Activated CD4-positive, alpha-beta T cell treated with anti-CD3 and anti-CD28 coated beads, Interleukin-2, amount 10 ng/mL, durations not matched to agents 24 days and 14 days (primary cell): Measurements from ENCODE around the gene RUNDC3A. TPM values are rescaled to one million over a fixed set of nuclear protein-coding genes. Genes with fewer than 3 reads are reported as not detected.

Experiments
- DNase-seq: peaks from one replicate; pipeline ENCODE4 v3.0.0; 2022
- H3K27ac Mint-ChIP-seq: one replicate; pipeline ENCODE4 v1.8.0; 2022; ENCODE audit warnings: mild to moderate bottlenecking, mixed read lengths
- H3K27me3 Mint-ChIP-seq: one replicate; pipeline ENCODE4 v1.8.0; 2022; ENCODE audit warnings: mixed read lengths
- H3K36me3 Mint-ChIP-seq: one replicate; pipeline ENCODE4 v1.8.0; 2022; ENCODE audit warnings: low read depth, mild to moderate bottlenecking, mixed read lengths
- H3K4me1 Mint-ChIP-seq: one replicate; pipeline ENCODE4 v1.8.0; 2021; ENCODE audit warnings: mixed read lengths
- H3K4me3 Mint-ChIP-seq: one replicate; pipeline ENCODE4 v1.8.0; 2022; ENCODE audit warnings: mild to moderate bottlenecking, moderate library complexity, mixed read lengths
- H3K9me3 Mint-ChIP-seq: one replicate; pipeline ENCODE4 v1.8.0; 2021; ENCODE audit warnings: mixed read lengths
- intact Hi-C: fragments of 100-400 bp; cut with micrococcal nuclease; formaldehyde crosslinking; loops from one replicate; pipeline ENCODE4 v1.15.1; 2023
- total RNA-seq: library from RNA; stranded (reverse); gene quantifications from 2 replicates; pipeline ENCODE4 v1.2.3, GENCODE V29; 2022

Gene RUNDC3A
- total RNA-seq, 1 donor from 2014 or later: 0.42 TPM

DNA sequence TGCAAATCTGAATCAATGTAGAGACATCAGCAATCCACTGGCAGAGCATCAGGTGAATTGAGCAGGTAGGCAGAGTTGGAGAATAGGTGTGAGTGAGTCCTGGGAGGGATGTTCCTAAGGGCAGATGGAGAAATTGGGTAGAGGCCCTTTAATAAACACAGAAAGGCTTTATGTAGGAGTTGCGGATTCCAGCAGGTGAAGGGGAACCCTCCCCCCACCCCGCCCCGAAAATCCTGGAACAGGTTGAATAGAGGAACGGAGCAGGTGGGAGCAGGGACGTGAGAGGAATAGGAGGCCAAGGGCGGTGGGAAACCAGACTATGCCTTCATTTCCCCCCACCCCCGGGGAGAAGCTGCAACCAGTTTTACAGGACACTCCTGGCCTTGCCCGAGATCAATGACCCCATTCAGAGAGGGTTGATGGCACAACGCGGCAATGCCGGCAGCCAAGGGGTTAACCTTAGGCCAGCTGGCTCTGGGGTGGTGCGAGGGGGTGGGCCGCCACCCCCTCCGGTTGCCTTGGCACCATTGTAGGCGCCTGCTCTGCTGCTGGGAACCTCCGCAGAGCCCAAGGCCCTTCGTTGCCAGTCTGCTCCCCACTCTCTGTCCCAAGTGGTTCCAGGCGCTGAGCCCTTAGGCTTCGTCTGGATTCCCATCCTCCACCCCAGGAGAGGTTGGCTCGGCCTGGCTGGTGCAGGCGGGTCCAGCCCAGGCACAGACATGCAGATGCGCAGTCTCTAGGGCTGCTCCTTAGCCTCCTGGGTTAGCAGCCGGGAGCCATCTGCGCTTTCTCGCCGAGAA, 814 bp upstream of the RUNDC3A start:
- Mint-ChIP-seq H3K27ac (no peak overlapping the region), H3K4me1 (peaks cover 3% of the 10 kb centered on the region), H3K4me3 (peak overlapping the region; percentile 43), H3K27me3 (peaks cover 32% of the 10 kb centered on the region), H3K36me3 (no peaks in the 10 kb centered on the region), H3K9me3 (no peaks in the 10 kb centered on the region)
- intact Hi-C loops: loop anchor here (2.0 kb wide), 1 partner anchor 17 kb away; the partner anchor contains the start of gene SLC25A39
- peak; percentile 60 for DNase-seq

DNA sequence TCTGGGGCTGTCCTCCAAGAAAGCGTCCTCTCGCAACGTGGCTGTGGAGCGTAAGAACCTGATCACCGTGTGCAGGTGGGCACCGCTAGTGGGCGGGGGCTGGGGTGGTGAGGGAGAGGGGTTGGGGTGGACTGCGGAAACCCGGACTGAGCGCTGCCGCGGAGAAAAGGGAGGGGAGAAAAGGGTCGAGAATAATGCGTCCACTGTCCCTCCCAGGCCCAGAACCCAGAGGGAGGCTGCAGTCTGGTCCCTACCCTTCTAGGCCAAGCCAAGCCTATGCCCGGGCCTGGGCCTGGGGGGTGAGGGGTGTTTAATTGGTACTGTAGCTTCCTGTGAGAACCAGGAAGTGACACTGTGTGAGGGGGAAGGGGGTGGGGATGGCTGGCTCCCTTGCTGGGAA, 464 bp downstream of the RUNDC3A start:
- Mint-ChIP-seq H3K9me3 (no peaks in the 10 kb centered on the region), H3K36me3 (no peaks in the 10 kb centered on the region), H3K4me1 (peaks cover 3% of the 10 kb centered on the region), H3K4me3 (peak overlapping the region; percentile 29), H3K27me3 (peaks cover 41% of the 10 kb centered on the region), H3K27ac (no peak overlapping the region)
- intact Hi-C loops: loop anchor here (2.0 kb wide), 1 partner anchor 16 kb away; the partner anchor contains the start of gene SLC25A39
- DNase-seq: peak; percentile 62

DNA sequence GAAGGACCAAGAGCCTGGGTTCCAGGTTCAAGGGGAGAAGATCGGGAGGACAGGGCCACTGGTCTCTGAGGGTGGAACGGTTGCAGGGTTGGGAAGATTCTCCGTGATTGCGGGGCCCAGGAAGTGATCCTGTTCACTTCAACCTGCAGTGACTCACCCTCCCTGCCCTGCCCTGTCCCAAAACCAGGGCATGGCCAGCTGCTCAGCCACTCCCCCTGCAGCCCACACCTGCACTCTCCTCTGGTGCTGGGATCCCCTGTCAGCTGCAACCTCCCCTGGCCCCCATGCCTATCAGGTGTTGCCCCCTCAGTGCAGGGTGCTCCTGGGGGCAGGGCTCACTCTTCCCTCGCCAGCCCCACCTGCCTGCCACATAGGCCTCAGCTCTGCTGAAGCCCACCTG, 1.1 kb downstream of the RUNDC3A start:
- H3K27ac Mint-ChIP-seq: no peak overlapping the region
- peaks cover 3% of the 10 kb centered on the region for H3K4me1 Mint-ChIP-seq
- no peak for DNase-seq
- H3K9me3 Mint-ChIP-seq: no peaks in the 10 kb centered on the region
- intact Hi-C loops: loop anchor here (2.0 kb wide), 1 partner anchor 15 kb away; the partner anchor contains the start of gene SLC25A39
- H3K36me3 Mint-ChIP-seq: no peaks in the 10 kb centered on the region
- peak overlapping the region; percentile 41 for H3K4me3 Mint-ChIP-seq
- H3K27me3 Mint-ChIP-seq: peaks cover 46% of the 10 kb centered on the region

DNA sequence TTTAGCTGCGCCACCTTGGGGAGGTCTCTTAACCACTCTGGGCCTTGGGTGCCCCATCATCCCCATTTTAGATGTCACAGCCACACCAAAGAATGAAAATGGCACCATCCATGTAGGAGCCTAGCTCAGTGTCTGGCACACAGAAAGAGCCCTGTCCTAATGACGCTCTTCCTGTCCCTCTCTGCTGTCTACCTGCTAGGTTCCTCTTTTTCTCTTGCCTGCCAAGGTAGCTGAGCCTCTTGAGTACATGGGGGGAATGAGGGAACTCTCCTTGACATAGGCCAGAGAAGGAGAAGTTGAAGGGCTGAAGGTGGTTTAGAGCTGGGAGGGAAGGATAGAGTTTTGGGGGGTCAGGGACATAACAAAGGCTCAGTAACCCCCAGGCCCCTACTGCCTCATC, 1.8 kb downstream of the RUNDC3A start:
- Mint-ChIP-seq H3K9me3 (no peaks in the 10 kb centered on the region), H3K27me3 (peaks cover 44% of the 10 kb centered on the region), H3K4me3 (peak overlapping the region; percentile 41), H3K4me1 (peaks cover 3% of the 10 kb centered on the region), H3K36me3 (no peaks in the 10 kb centered on the region), H3K27ac (no peak overlapping the region)
- DNase-seq: no peak
- intact Hi-C loops: no loop called here

DNA sequence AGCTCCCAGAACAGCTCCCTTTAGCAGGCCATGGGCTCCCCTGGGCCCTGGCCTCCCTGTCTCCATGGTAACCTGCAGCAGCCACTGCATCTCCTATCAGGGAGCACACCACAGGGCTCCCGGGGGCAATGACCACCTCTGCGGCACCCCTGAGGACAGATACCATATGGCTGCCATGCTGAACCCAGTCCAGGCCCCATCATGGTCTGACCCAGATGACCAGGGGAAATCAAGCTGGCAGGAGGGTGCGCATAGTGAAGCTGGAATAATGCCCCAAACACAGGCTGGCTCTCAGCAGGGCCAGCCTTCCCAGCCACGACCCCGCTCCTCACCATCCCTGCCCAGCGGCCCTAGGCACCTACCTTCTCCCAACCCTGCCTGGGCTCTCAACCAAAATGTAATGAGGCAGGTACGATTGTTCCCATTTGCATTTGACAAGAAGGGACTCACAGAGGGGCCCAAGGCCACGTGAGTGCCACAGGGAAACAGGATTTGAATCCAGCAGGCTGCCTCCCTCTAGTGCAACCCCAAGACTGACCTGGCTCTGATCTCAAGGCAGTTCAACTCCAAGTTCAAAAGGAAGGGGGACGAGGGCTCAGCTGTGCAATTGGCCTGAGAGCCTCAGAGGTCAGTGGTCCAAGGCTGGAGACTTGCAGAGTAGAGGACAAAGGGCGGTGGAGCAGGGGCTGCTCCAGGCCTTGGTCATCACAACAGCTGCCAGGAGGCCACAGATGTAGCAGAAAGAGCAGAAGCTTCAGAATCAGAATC, 2.4 kb downstream of the RUNDC3A start:
- H3K9me3 Mint-ChIP-seq: no peaks in the 10 kb centered on the region
- no peak overlapping the region for H3K27ac Mint-ChIP-seq
- no peak overlapping the region for H3K4me3 Mint-ChIP-seq
- H3K4me1 Mint-ChIP-seq: peaks cover 7% of the 10 kb centered on the region
- DNase-seq: no peak
- intact Hi-C loops: no loop called here
- H3K27me3 Mint-ChIP-seq: peaks cover 49% of the 10 kb centered on the region
- H3K36me3 Mint-ChIP-seq: no peaks in the 10 kb centered on the region

DNA sequence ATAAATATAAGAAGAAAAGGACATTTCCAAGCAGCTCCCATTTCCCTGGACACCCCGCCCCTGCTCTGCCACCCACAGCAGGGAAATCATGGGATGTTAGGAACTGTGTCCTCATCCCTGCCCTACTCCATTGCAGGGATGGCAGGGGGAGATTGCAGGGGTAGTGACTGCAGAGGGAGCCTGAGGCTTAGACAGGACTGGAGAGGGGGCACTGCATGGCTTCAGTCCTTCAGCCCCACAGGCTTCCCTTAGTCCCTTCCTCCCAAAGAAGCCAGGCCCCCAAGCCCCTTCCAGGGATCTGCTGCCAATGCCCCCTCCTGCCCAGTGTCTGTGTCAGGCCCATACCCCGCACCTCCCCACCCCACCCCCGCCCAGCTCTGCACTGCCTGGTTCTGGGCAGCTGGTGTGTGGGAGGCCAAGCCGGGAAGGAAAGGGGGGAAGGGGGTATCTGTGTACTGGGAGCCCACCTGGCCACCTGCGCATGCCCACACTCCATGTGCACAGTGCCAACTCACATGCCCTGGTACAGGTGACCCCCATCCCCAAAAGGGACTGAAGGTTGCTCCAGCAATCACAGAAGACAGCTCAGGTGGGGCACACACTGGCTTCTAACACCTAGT, 3.3 kb downstream of the RUNDC3A start:
- H3K4me3 Mint-ChIP-seq: no peak overlapping the region
- intact Hi-C loops: no loop called here
- H3K9me3 Mint-ChIP-seq: no peaks in the 10 kb centered on the region
- peaks cover 13% of the 10 kb centered on the region for H3K4me1 Mint-ChIP-seq
- H3K27ac Mint-ChIP-seq: no peak overlapping the region
- H3K27me3 Mint-ChIP-seq: peaks cover 49% of the 10 kb centered on the region
- H3K36me3 Mint-ChIP-seq: no peaks in the 10 kb centered on the region
- DNase-seq: no peak

DNA sequence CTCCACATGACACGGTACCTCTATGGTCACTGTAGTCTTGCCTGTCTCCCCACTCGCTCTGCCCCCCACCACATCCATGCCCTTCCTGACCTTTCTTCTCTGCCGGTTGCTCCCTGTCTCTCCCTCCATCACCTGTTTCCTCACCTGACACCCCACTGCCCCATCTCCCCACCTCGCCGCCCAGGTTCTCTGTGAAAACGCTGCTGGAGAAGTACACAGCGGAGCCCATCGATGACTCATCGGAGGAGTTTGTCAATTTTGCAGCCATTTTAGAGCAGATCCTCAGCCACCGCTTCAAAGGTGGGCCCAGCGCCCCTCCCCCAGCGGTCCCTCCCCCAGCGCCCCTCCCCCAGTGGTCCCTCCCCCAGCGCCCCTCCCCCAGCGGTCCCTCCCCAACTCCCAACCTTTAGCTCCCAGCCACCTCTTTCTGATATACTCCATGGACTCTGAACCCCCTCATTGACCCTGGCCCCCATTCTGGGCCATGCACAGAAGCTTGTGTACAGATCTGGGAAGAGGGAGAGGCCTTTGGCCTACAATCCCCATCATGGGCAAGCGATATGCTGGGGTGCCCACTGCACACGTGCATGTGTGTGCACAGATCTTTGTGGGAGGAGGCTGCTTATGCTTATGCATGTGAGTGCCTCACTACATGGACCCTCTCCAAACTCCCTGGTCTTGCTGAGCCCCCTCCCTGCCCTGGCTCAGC, 4.1 kb downstream of the RUNDC3A start:
- Mint-ChIP-seq H3K9me3 (no peaks in the 10 kb centered on the region), H3K27ac (no peak overlapping the region), H3K27me3 (peaks cover 49% of the 10 kb centered on the region), H3K4me1 (peaks cover 10% of the 10 kb centered on the region), H3K36me3 (peaks cover 3% of the 10 kb centered on the region), H3K4me3 (no peak overlapping the region)
- no peak for DNase-seq
- intact Hi-C loops: no loop called here

DNA sequence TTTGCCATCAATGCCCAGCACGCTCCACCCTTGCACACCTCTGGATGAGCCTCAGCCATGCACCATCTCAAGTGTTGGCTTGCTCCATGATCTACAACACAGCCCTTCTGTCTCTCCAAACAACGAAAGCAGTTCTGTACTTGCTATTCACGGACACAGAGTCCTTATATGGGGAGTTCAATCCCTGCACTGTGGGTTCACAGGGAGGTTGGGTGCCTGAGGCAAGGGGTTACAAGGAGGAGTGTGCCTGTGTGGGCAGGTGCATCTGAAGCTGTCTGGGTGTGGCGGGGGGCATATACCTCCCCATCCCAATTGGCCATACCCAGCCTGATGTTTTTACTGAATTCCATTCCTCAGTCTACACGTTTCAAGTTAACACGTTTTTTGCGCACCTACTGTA, 5.6 kb downstream of the RUNDC3A start:
- no peak for DNase-seq
- H3K36me3 Mint-ChIP-seq: peaks cover 8% of the 10 kb centered on the region
- peak overlapping the region; percentile 23 for H3K4me3 Mint-ChIP-seq
- intact Hi-C loops: no loop called here
- H3K27me3 Mint-ChIP-seq: peaks cover 48% of the 10 kb centered on the region
- peaks cover 10% of the 10 kb centered on the region for H3K4me1 Mint-ChIP-seq
- H3K27ac Mint-ChIP-seq: no peak overlapping the region
- H3K9me3 Mint-ChIP-seq: no peaks in the 10 kb centered on the region

DNA sequence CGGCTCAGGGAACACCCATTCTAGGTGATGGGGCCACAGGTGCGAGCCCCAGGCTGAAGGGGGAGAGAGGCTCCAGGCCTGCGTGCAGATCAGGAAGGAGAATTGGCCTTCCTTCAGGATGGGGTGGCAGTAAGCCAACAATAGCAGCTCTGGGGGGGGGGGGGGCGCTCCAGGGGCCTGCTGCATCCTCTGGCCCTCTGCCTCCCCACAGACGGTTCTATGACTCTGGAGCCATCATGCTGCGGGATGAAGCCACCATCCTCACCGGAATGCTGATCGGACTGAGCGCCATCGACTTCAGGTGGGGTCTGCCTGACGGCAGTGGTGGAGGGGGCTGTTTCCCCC, 6.1 kb downstream of the RUNDC3A start:
- DNase-seq: no peak
- H3K4me1 Mint-ChIP-seq: peaks cover 10% of the 10 kb centered on the region
- intact Hi-C loops: no loop called here
- peaks cover 47% of the 10 kb centered on the region for H3K27me3 Mint-ChIP-seq
- no peak overlapping the region for H3K27ac Mint-ChIP-seq
- no peaks in the 10 kb centered on the region for H3K9me3 Mint-ChIP-seq
- H3K36me3 Mint-ChIP-seq: peaks cover 12% of the 10 kb centered on the region
- peak overlapping the region; percentile 23 for H3K4me3 Mint-ChIP-seq

DNA sequence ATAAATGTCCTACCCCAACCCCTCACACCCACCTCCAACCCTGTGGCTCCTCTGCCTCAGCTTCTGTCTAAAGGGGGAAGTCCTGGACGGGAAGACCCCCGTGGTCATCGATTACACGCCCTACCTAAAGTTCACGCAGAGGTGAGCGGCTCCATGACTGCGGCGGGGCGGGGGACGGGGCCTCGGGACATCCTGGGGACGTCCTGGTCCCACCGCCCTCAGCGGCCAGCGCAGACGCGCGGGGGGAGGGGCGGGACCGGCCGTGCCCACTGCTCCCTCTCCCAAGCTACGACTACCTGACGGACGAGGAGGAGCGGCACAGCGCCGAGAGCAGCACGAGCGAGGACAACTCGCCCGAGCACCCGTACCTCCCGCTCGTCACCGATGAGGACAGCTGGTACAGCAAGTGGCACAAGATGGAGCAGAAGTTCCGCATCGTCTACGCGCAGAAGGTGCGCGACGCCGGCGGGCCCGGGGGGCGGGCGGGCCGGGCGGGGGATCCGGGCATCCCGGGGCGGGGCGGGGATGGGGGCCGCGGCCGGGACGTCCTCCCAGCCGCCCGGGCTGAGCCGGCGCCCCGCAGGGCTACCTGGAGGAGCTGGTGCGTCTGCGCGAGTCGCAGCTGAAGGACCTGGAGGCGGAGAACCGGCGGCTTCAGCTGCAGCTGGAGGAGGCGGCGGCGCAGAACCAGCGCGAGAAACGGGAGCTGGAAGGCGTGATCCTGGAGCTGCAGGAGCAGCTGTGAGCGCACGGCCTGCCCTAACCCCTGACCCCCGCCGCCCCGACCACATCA, 6.7 kb downstream of the RUNDC3A start:
- peak; percentile 85 for DNase-seq
- intact Hi-C loops: no loop called here
- Mint-ChIP-seq H3K9me3 (no peaks in the 10 kb centered on the region), H3K36me3 (peaks cover 14% of the 10 kb centered on the region), H3K27ac (no peak overlapping the region), H3K27me3 (peaks cover 43% of the 10 kb centered on the region), H3K4me1 (peaks cover 10% of the 10 kb centered on the region), H3K4me3 (peak overlapping the region; percentile 81)

DNA sequence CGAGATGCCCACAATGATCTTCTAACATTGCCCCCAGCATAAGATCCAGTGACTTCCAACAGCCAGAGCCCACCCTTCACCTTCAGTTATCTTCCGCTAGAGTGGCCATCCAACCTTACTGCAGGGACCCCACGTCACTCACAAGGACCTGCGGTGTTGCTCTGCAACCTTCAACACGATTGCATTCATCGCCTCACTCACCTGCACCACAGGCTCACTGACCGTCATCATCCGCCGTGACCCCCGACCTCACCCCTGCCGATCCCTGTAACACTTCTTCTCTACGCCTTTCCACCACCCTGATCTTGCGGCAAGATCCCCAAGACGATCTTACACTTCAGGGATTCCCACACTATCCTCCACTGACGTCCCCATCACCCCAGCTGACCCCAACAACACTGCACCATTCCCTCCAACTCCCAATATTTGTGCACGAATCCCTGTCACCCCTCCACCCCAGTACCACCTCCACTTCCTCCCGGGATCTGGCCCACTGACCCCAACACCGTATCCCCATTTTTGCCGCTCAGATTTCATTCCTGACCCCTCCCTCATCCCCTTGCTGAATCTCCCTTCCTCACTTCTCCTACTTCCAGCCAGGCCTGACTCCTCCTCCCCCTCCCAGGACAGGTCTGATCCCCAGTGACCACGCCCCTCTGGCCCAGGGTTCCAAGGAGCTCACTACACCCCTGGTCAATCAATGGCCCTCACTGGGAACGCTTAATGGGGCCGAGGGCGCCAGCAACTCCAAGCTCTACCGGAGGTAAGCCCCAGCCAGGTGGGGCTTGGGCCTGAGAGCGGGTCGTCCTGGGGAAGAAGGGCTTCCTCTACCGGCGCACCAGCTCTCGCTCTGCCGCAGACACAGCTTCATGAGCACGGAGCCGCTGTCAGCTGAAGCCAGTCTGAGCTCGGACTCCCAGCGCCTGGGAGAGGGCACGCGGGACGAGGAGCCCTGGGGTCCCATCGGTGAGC, 7.6 kb downstream of the RUNDC3A start:
- DNase-seq: peak; percentile 62
- Mint-ChIP-seq H3K4me1 (peaks cover 10% of the 10 kb centered on the region), H3K36me3 (peaks cover 15% of the 10 kb centered on the region), H3K4me3 (peak overlapping the region; percentile 81), H3K27ac (no peak overlapping the region), H3K9me3 (no peaks in the 10 kb centered on the region), H3K27me3 (peaks cover 41% of the 10 kb centered on the region)
- intact Hi-C loops: no loop called here

DNA sequence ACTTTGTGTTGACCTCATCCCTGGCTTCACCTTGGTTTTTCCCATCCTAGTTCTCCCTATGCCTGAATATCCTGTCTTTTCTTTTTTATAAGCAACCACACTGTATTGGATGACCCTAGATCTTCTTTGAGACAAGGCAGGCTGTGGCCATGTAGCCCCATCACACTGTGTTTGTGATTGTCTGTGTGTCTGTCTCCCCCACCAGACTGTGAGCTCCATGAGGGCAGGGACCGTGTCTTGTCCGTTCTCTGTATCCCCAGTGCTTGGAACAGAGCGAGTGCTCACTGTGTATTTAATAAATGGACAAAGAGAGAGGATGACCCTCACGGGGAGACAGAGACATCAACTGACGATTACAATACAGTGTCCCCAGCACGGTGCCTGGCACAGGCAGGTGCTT, 9.1 kb downstream of the RUNDC3A start:
- H3K27me3 Mint-ChIP-seq: peaks cover 37% of the 10 kb centered on the region
- H3K9me3 Mint-ChIP-seq: no peaks in the 10 kb centered on the region
- peaks cover 25% of the 10 kb centered on the region for H3K36me3 Mint-ChIP-seq
- H3K4me1 Mint-ChIP-seq: peaks cover 10% of the 10 kb centered on the region
- intact Hi-C loops: no loop called here
- no peak for DNase-seq
- no peak overlapping the region for H3K27ac Mint-ChIP-seq
- no peak overlapping the region for H3K4me3 Mint-ChIP-seq
